Left lung (tissue), 10 donors: ENCODE measurements around the gene ACMSD. TPM values are rescaled to one million over a fixed set of nuclear protein-coding genes. Genes with fewer than 3 reads are reported as not detected.

Experiments used
- ATAC-seq: fragments of 200-7000 bp; cut with Tn5 transposase; one replicate; pipeline ENCODE4 v1.9.1; 2020; ENCODE audit warnings: moderate library complexity
- DNase-seq, 4 donors: peaks; one replicate each; pipeline ENCODE4 v3.0.0-alpha.2; 2013 to 2020
- H3K27ac ChIP-seq, 2 donors: fragments of 200-600 bp; sonication (generic) in 1 of 2; one replicate each; pipeline versions ENCODE4 v1.5.0 to v1.8.0; 2020 to 2021
- H3K27me3 ChIP-seq, 2 donors: fragments of 200-600 bp; sonication (generic) in 1 of 2; one replicate each; pipeline versions ENCODE4 v1.5.0 to v1.8.0; 2020 to 2021
- H3K36me3 ChIP-seq, 2 donors: fragments of 200-600 bp; sonication (generic) in 1 of 2; one replicate each; pipeline versions ENCODE4 v1.5.0 to v1.8.0; 2020 to 2021
- H3K4me1 ChIP-seq, 2 donors: fragments of 200-600 bp; one replicate each; pipeline ENCODE4 v1.8.0; 2021
- H3K4me3 ChIP-seq, 2 donors: fragments of 200-600 bp; sonication (generic) in 1 of 2; one replicate each; pipeline versions ENCODE4 v1.5.0 to v1.8.0; 2020 to 2021; ENCODE audit warnings: mild to moderate bottlenecking in 1 of 2
- H3K9me3 ChIP-seq, 2 donors: fragments of 200-600 bp; sonication (generic) in 1 of 2; one replicate each; pipeline versions ENCODE4 v1.5.0 to v1.8.0; 2020 to 2021
- CTCF ChIP-seq, 2 donors: fragments of 200-600 bp; sonication (generic) in 1 of 2; IDR thresholded peaks; one replicate each; pipeline versions ENCODE4 v1.5.0 to v1.8.0; 2021; ENCODE audit warnings: antibody characterized with exemption in 2 of 2
- intact Hi-C, 2 donors: fragments of 100-400 bp; cut with DNase I; formaldehyde crosslinking; loops; one replicate each; pipeline versions ENCODE4 v1.11.2 to v1.14.2; 2022
- polyA plus RNA-seq, 6 donors: library from polyadenylated mRNA; unstranded; fragments of 120-200 nt; gene quantifications; one replicate each; pipeline ENCODE4 v1.2.1, GENCODE V29; 2013; ENCODE audit not compliant: insufficient read length in 6 of 6
- total RNA-seq, 2 donors: library from RNA; stranded (reverse); fragmentation: NEBNext Ultra II Directional; extraction: Animal tissue kit (Norgen Biotek cat#: 25700); gene quantifications; one replicate each; pipeline ENCODE4 v1.2.1, GENCODE V29; 2021
- donor health status: DM: no; HTN: yes; CAD: no.
- donor health status: DM: no; HTN: no; CAD: no.

Gene ACMSD
- total and polyA plus RNA-seq, 8 donors: 1.0 to 2.0 (median 1.7) TPM; not detected in 2

DNA sequence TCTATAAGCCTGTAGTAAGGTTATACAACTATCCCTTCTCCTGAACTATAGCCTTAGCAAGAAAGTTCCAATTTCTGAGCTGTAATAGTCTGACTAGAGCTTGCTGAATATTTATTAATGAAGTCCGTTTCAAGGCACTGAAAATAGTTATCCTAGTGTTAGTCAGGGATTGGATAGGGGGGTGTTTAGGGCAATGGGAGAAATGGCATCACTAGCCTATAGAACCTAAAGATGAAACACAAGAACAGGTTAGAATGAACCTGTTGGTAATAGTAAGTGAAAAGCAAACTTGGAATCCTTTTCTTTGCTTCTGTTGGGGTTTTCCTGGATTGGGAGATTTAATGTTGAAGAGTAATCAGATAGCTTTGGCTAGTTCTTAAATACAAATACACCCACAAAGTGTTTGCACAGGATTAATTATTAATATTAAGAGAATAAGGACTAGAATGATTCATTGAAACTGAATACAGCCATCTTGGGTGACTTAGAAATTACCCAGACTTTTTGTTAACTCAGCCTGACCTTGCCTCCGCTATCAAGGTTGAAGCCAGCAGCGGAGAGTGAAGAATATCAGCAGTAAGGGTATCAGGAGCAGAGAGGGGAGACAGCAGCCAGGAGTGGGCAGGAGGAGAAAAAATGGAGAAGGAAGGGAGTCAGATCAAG, 94.6 kb downstream of the ACMSD start:
- H3K4me1 ChIP-seq: peaks cover 10 to 77% of the 10 kb centered on the region in 2 donors
- H3K36me3 ChIP-seq: peaks cover 0 to 16% of the 10 kb centered on the region in 2 donors
- H3K27me3 ChIP-seq: no peaks in the 10 kb centered on the region
- intact Hi-C loops: no loop called here
- no peak for DNase-seq
- H3K4me3 ChIP-seq: no peak overlapping the region
- H3K27ac ChIP-seq: peak overlapping the region; percentile 22 to 41
- TF ChIP-seq CTCF (IDR thresholded peaks at IDR 0.05): no peak
- ATAC-seq: peak; percentile 81
- no peaks in the 10 kb centered on the region for H3K9me3 ChIP-seq

DNA sequence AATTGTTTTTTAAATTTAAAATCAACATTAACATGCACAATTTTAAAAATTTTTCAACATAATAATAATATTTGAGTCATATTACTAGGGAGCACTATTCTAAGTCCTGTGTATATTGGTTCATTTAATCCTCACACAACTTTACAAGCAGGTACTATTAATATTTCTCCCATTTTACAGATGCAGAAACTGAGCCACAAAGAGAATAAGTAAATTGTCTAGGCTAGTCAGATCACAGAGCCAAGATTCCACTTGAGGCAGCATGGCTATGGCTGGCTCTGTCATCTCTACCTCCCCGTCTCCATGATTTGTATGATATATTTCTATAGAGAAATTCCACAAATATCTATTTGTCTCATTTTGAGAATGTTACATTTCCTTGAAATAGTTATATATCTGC, 95.3 kb downstream of the ACMSD start:
- ATAC-seq (no peak), DNase-seq (no peak)
- Histone ChIP-seq H3K4me3 (no peak overlapping the region), H3K27me3 (no peaks in the 10 kb centered on the region), H3K36me3 (peaks cover 0 to 23% of the 10 kb centered on the region in 2 donors), H3K9me3 (no peaks in the 10 kb centered on the region), H3K4me1 (peaks cover 10 to 70% of the 10 kb centered on the region in 2 donors), H3K27ac (no peak overlapping the region)
- intact Hi-C loops: no loop called here
- TF ChIP-seq CTCF (IDR thresholded peaks at IDR 0.05): no peak

- intact Hi-C loops: no loop called here
- Histone ChIP-seq H3K27ac (peak overlapping the region in 1 of 2 donors; percentile 16), H3K36me3 (peaks cover 0 to 27% of the 10 kb centered on the region in 2 donors), H3K4me3 (no peak overlapping the region), H3K4me1 (peaks cover 10 to 68% of the 10 kb centered on the region in 2 donors), H3K9me3 (no peaks in the 10 kb centered on the region), H3K27me3 (no peaks in the 10 kb centered on the region)
- no peak for ATAC-seq
- TF ChIP-seq CTCF (IDR thresholded peaks at IDR 0.05): no peak
- no peak for DNase-seq
Measured at GRCh38 chr2:134934150-134934549, 95.7 kb downstream of the ACMSD start.

DNA sequence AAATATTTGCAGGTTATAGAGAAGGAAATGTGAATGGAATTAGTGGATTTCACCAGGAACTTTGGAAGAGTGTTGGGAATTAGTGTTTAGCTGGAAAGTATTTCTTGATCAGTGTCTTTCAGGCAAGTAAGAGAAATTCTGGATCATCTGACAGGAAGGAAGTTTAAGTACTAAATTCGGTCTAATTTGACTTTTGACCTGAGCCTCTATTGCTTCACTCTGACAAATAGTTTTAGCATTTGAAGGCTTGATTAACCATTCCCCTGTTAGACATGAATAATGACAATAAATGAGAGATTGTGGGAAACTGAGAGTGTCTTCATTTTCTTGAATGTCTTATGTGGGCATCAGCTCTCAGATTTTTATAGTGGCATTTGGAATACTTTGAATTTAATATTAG, 96.2 kb downstream of the ACMSD start:
- no peak overlapping the region for H3K4me3 ChIP-seq
- peak overlapping the region in 1 of 2 donors; percentile 16 for H3K27ac ChIP-seq
- no peak for ATAC-seq
- no peak for DNase-seq
- H3K36me3 ChIP-seq: peaks cover 0 to 29% of the 10 kb centered on the region in 2 donors
- intact Hi-C loops: no loop called here
- H3K9me3 ChIP-seq: no peaks in the 10 kb centered on the region
- TF ChIP-seq CTCF (IDR thresholded peaks at IDR 0.05): no peak
- H3K27me3 ChIP-seq: no peaks in the 10 kb centered on the region
- H3K4me1 ChIP-seq: peaks cover 10 to 66% of the 10 kb centered on the region in 2 donors

DNA sequence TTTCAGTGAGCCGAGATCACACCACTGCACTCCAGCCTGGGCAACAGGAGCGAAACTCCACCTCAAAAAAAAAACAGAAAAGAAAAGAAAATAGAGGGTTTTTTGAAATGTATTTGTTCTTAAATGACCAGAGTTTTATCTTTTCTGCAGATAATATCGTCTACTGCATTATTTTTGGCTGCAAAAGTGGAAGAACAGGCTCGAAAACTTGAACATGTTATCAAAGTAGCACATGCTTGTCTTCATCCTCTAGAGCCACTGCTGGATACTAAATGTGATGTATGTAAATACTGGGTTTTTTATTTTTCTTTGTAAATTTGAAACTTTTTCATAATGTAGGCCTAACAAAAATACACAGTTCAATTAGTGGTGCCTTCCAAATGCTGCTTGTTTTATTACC, 98.3 kb downstream of the ACMSD start:
- DNase-seq (no peak), ATAC-seq (no peak)
- H3K4me1 ChIP-seq: peaks cover 10 to 54% of the 10 kb centered on the region in 2 donors
- no peak overlapping the region for H3K27ac ChIP-seq
- H3K36me3 ChIP-seq: peaks cover 0 to 47% of the 10 kb centered on the region in 2 donors
- intact Hi-C loops: no loop called here
- H3K4me3 ChIP-seq: no peak overlapping the region
- TF ChIP-seq CTCF (IDR thresholded peaks at IDR 0.05): no peak
- H3K9me3 ChIP-seq: no peaks in the 10 kb centered on the region
- H3K27me3 ChIP-seq: no peaks in the 10 kb centered on the region
